Osteoblast (primary cell): ENCODE measurements around the gene TMEM256. TPM values are rescaled to one million over a fixed set of nuclear protein-coding genes. Genes with fewer than 3 reads are reported as not detected.

ENCODE experiments used
- DNase-seq: peaks from one replicate; pipeline ENCODE4 v3.0.0; 2011; ENCODE audit warnings: low spot score, mixed read lengths; ENCODE audit not compliant: insufficient read length; ENCODE audit errors: missing footprints
- H2AFZ ChIP-seq: 2 replicates; pipeline ENCODE4 v1.6.0; 2011; ENCODE audit warnings: mild to moderate bottlenecking, low read length
- H3K27ac ChIP-seq: 2 replicates; pipeline ENCODE4 v1.5.1; 2011; ENCODE audit warnings: mild to moderate bottlenecking, low read depth, low read length, moderate library complexity
- H3K27me3 ChIP-seq: 2 replicates; pipeline ENCODE4 v1.6.0; 2012; ENCODE audit warnings: mild to moderate bottlenecking, control low read depth, inconsistent platforms, low read length, moderate library complexity; ENCODE audit not compliant: insufficient read depth
- H3K36me3 ChIP-seq: 2 replicates; pipeline ENCODE4 v1.5.1; 2011; ENCODE audit warnings: mild to moderate bottlenecking, low read length, control low read depth, moderate library complexity; ENCODE audit not compliant: insufficient read depth
- H3K4me1 ChIP-seq: 2 replicates; pipeline ENCODE4 v1.5.1; 2011; ENCODE audit warnings: mild to moderate bottlenecking, low read length, control low read depth, moderate library complexity; ENCODE audit not compliant: insufficient read depth
- H3K4me2 ChIP-seq: 2 replicates; pipeline ENCODE4 v1.6.0; 2011; ENCODE audit warnings: mild to moderate bottlenecking, low read length; ENCODE audit not compliant: insufficient read depth
- H3K4me3 ChIP-seq: fragments of 200-600 bp; sonication (generic); 3 replicates; pipeline ENCODE4 v1.5.1; 2012; ENCODE audit warnings: mild to moderate bottlenecking, low read length, inconsistent platforms; ENCODE audit not compliant: insufficient read depth
- H3K79me2 ChIP-seq: 2 replicates; pipeline ENCODE4 v1.6.0; 2012; ENCODE audit warnings: mild to moderate bottlenecking, low read length, control low read depth, inconsistent platforms; ENCODE audit not compliant: insufficient read depth
- H3K9me3 ChIP-seq: 2 replicates; pipeline ENCODE4 v1.5.1; 2011; ENCODE audit warnings: low read depth, low read length, control low read depth
- H4K20me1 ChIP-seq: 2 replicates; pipeline ENCODE4 v1.6.0; 2012; ENCODE audit warnings: mild to moderate bottlenecking, low read length, control low read depth; ENCODE audit not compliant: insufficient read depth
- CTCF ChIP-seq: IDR thresholded peaks from 2 replicates; pipeline ENCODE4 v1.5.1; 2011; ENCODE audit warnings: mild to moderate bottlenecking, low read depth, low read length, moderate library complexity; ENCODE audit errors: extremely low read depth
- total RNA-seq: library from RNA; depleted of rRNA; stranded (reverse); fragments of >200 nt; gene quantifications from 2 replicates; pipeline ENCODE4 v1.2.3, GENCODE V29; 2012

TMEM256 gene
- total RNA-seq, 1 donor, result 59.4 TPM

GRCh38 chr17:7383742-7384488 lies 20.0 kb downstream of the TMEM256 start:
- H3K4me3 ChIP-seq, result peak overlapping the region; percentile 50
- H3K27ac ChIP-seq, result no peak overlapping the region
- peaks cover 2% of the 10 kb centered on the region for H4K20me1 ChIP-seq
- H3K79me2 ChIP-seq, result no peaks in the 10 kb centered on the region
- H3K4me2 ChIP-seq, result peak overlapping the region; percentile 71
- peaks cover 2% of the 10 kb centered on the region for H3K36me3 ChIP-seq
- peak; percentile 96 for DNase-seq
- no peak for TF ChIP-seq CTCF
- peaks cover 48% of the 10 kb centered on the region for H3K27me3 ChIP-seq
- peaks cover 5% of the 10 kb centered on the region for H3K9me3 ChIP-seq
- peaks cover 3% of the 10 kb centered on the region for H3K4me1 ChIP-seq
- no peak overlapping the region for H2AFZ ChIP-seq

- Histone ChIP-seq H3K4me3 (peak overlapping the region; percentile 50), H3K4me1 (peaks cover 3% of the 10 kb centered on the region), H2AFZ (no peak overlapping the region), H3K27me3 (peaks cover 48% of the 10 kb centered on the region), H3K27ac (no peak overlapping the region), H3K4me2 (peak overlapping the region; percentile 71), H3K9me3 (peaks cover 5% of the 10 kb centered on the region), H3K36me3 (no peaks in the 10 kb centered on the region), H4K20me1 (no peaks in the 10 kb centered on the region), H3K79me2 (no peaks in the 10 kb centered on the region)
- DNase-seq, result peak; percentile 69
- no peak for TF ChIP-seq CTCF
Measured at GRCh38 chr17:7383371-7383741, 20.5 kb downstream of the TMEM256 start.

GRCh38 chr17:7382901-7383300 lies 21.0 kb downstream of the TMEM256 start:
- Histone ChIP-seq H3K27me3 (peaks cover 48% of the 10 kb centered on the region), H2AFZ (no peak overlapping the region), H4K20me1 (no peaks in the 10 kb centered on the region), H3K79me2 (no peaks in the 10 kb centered on the region), H3K4me1 (peaks cover 3% of the 10 kb centered on the region), H3K4me2 (no peak overlapping the region), H3K36me3 (no peaks in the 10 kb centered on the region), H3K9me3 (peaks cover 5% of the 10 kb centered on the region), H3K27ac (no peak overlapping the region), H3K4me3 (no peak overlapping the region)
- DNase-seq, result peak; percentile 68
- no peak for TF ChIP-seq CTCF

- Histone ChIP-seq H3K36me3 (no peaks in the 10 kb centered on the region), H4K20me1 (no peaks in the 10 kb centered on the region), H3K9me3 (peaks cover 5% of the 10 kb centered on the region), H2AFZ (no peak within 1 kb of the TSS), H3K27ac (no peak within 1 kb of the TSS), H3K4me1 (peaks cover 3% of the 10 kb centered on the region), H3K4me3 (peak within 1 kb of the TSS; percentile 30), H3K4me2 (peak within 1 kb of the TSS; percentile 39), H3K79me2 (no peaks in the 10 kb centered on the region), H3K27me3 (peaks cover 48% of the 10 kb centered on the region)
- no peak for TF ChIP-seq CTCF
- peak; percentile 85 for DNase-seq
Measured at GRCh38 chr17:7380855-7381683, 22.8 kb downstream of the TMEM256 start, which contains the start of gene TNK1. TSS of gene TNK1 (plus strand) at chr17:7381089. CDS start at chr17:7382927, 1,838 bp downstream.
